Neural cell (in vitro differentiated cells): ENCODE results near the gene S1PR3.

Source experiments
- EZH2 ChIP-seq: fragments of 200-600, 300-800 bp; shearing (Covaris generic), sonication (generic); IDR thresholded peaks from 2 replicates; pipeline ENCODE4 v1.6.1; 2014; ENCODE audit warnings: antibody characterized with exemption, low read length, borderline replicate concordance, mild to moderate bottlenecking; ENCODE audit not compliant: insufficient read depth, poor library complexity, severe bottlenecking
- POLR2AphosphoS5 ChIP-seq: IDR thresholded peaks from 2 replicates; pipeline ENCODE4 v1.6.1; 2012
- TF ChIP-seq, protein P1 (sequence below): fragments of 450-650 bp; IDR thresholded peaks from 2 replicates; pipeline ENCODE4 v1.5.1; 2014; ENCODE audit warnings: antibody characterized with exemption, mild to moderate bottlenecking, moderate library complexity; ENCODE audit not compliant: poor library complexity, severe bottlenecking

DNA sequence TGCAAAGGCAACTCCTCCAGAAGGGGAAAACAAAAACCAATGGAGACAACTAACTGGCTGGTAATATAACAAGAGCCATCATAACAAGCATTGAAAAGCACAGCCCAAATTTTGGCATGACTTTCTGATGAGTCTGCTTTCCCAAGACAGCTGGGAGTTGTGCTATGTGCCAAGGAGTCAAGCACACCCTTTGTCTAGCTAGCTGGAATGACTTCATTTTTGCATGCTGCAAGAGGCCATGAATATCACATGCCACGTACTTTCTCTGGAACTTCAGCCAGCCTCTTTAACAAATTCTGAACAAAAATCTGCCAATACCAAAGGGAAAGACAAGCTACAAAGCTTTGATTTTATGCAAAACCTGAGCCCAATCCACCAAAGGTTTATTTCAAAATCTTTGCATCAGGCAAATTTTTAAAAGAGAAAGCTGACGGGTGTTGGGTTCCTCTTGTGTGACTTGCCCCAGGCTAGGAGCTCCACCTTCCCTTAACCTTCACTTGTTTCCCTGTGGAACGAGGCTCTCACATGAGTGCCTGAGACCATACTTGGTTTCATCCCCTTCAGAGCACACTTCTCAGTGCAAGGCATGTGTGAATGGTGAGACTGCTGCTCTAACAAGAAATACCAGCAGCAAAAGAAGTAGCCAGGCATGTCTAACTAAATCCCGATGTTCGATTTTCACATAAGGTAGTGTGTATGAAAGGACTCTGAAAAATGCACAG is 47.3 kb downstream of the S1PR3 start:
- no peak for TF ChIP-seq POLR2AphosphoS5
- TF ChIP-seq, protein P1, sequence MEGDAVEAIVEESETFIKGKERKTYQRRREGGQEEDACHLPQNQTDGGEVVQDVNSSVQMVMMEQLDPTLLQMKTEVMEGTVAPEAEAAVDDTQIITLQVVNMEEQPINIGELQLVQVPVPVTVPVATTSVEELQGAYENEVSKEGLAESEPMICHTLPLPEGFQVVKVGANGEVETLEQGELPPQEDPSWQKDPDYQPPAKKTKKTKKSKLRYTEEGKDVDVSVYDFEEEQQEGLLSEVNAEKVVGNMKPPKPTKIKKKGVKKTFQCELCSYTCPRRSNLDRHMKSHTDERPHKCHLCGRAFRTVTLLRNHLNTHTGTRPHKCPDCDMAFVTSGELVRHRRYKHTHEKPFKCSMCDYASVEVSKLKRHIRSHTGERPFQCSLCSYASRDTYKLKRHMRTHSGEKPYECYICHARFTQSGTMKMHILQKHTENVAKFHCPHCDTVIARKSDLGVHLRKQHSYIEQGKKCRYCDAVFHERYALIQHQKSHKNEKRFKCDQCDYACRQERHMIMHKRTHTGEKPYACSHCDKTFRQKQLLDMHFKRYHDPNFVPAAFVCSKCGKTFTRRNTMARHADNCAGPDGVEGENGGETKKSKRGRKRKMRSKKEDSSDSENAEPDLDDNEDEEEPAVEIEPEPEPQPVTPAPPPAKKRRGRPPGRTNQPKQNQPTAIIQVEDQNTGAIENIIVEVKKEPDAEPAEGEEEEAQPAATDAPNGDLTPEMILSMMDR = no peak
- no peak for TF ChIP-seq EZH2
